Stimulated activated naive CD8-positive, alpha-beta T cell treated with anti-CD3 and anti-CD28 coated beads, Interleukin-15, Interleukin-2, amounts not matched to agents 100 ng/mL and 50 ng/mL, for 24 hours (primary cell): Measurements from ENCODE around the gene PSMD4.
A peak's percentile ranks its signal among the peaks of the same experiment; 100 is the strongest.

ENCODE experiments used
- H3K27ac Mint-ChIP-seq: one replicate; pipeline ENCODE4 v1.8.0; 2021; ENCODE audit warnings: mild to moderate bottlenecking, mixed read lengths
- H3K27me3 Mint-ChIP-seq: one replicate; pipeline ENCODE4 v1.8.0; 2021; ENCODE audit warnings: mixed read lengths
- H3K36me3 Mint-ChIP-seq: one replicate; pipeline ENCODE4 v1.8.0; 2021; ENCODE audit warnings: low read depth, mixed read lengths
- H3K4me1 Mint-ChIP-seq: one replicate; pipeline ENCODE4 v1.8.0; 2021; ENCODE audit warnings: low read depth, mixed read lengths
- H3K4me3 Mint-ChIP-seq: one replicate; pipeline ENCODE4 v1.8.0; 2021; ENCODE audit warnings: mild to moderate bottlenecking, mixed read lengths
- H3K9me3 Mint-ChIP-seq: one replicate; pipeline ENCODE4 v1.8.0; 2021; ENCODE audit warnings: mixed read lengths

The PSMD4 gene

DNA sequence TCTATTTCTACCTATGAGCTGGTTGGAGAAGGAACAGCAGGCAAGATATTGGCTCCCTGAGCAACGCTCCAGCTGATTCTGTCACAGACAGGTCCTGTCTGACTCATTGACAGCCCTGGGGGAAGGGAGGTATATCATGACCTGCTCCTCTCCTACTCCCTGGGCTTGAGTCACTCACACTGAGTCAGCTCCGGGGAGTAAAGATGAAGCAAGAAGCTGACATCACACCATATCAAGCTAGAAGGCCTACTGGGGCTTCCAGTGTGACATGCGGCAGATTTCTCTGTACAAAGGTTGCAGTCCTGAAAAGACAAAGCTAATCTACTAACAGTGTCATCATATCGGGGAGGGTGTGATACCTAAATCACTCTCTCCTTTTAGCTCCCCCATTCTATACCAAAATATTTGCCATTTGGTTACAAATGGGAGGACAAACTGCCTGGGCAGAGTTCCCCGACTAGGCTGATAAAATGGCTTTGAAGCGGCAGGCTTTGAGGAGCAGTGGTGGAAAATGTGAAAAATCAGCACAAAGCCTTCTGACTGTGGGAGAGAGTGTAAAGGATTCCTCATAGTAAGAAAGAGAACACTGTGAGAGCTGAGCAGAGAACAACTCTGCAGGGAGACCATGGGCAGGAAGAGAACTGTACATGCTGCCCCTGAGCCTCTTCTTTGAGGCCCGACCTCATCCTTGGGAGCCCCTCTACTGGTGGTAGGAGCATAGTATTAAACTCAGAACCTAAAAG lies 57.2 kb downstream of the PSMD4 start:
- H3K4me1 Mint-ChIP-seq, result peaks cover 41% of the 10 kb centered on the region
- no peaks in the 10 kb centered on the region for H3K9me3 Mint-ChIP-seq
- peak overlapping the region; percentile 38 for H3K4me3 Mint-ChIP-seq
- H3K27ac Mint-ChIP-seq, result peak overlapping the region; percentile 96
- peaks cover 59% of the 10 kb centered on the region for H3K36me3 Mint-ChIP-seq
- no peaks in the 10 kb centered on the region for H3K27me3 Mint-ChIP-seq

DNA sequence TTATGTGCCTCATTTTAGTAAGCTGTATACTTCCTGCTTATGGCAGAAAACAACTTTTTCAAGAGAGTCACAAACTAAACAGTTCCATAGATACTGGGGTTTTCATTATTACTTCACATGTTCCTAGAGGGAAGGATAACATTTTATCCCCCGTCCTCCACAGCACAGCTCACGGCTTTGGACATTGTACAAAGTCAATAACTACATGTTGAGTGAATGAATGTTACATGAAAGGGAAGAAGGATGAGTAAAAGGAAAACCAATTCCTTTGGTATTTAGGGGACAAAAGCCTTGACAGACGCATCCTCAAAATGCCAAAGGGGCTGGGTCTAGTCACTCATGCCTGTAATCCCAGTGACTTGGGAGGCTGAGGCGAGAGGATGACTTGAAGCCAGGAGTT lies 57.9 kb downstream of the PSMD4 start:
- Mint-ChIP-seq H3K4me1 (peaks cover 41% of the 10 kb centered on the region), H3K9me3 (no peaks in the 10 kb centered on the region), H3K4me3 (peak overlapping the region; percentile 38), H3K27ac (peak overlapping the region; percentile 96), H3K27me3 (no peaks in the 10 kb centered on the region), H3K36me3 (peaks cover 54% of the 10 kb centered on the region)

DNA sequence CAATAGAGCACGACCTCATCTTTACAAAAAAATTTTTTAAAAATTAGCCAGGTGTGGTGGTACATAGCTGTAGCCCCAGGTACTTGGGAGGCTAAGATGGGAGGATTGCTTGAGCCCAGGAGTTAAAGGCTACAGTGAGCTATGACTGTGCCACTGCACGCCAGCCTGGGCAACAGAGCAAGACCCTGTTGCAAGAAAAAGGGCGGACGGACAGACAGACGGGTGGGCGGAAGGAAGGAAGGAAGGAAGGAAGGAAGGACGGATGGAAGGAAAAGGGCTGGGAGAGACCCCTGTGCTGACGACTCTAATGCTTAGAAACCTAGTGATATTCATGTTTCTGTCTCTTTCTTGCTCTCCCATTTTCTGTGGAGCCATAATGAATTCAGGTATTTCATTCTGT lies 58.3 kb downstream of the PSMD4 start:
- no peak overlapping the region for H3K4me3 Mint-ChIP-seq
- H3K27ac Mint-ChIP-seq, result peak overlapping the region; percentile 96
- no peaks in the 10 kb centered on the region for H3K27me3 Mint-ChIP-seq
- H3K4me1 Mint-ChIP-seq, result peaks cover 41% of the 10 kb centered on the region
- H3K9me3 Mint-ChIP-seq, result no peaks in the 10 kb centered on the region
- peaks cover 57% of the 10 kb centered on the region for H3K36me3 Mint-ChIP-seq

DNA sequence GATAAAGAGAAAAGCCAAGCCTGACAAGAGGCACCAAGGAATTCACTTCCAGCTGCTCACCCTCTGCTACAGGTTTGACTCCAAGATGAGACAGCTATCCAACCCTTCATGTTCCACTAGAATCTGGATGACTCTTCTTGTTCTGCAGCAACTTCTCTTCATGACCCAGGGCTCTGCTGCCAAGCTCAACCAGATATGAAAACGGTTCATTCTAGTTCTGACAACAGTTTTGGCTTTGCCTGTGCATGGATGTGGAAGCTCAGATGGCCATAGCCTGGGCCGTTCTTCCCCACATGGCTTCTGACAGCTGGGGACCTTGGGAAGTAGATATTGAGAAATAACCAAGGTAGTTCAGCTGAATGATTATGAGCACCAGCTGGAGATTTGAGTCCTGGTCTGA lies 59.0 kb downstream of the PSMD4 start:
- peaks cover 41% of the 10 kb centered on the region for H3K4me1 Mint-ChIP-seq
- no peaks in the 10 kb centered on the region for H3K27me3 Mint-ChIP-seq
- H3K27ac Mint-ChIP-seq, result peak overlapping the region; percentile 68
- no peak overlapping the region for H3K4me3 Mint-ChIP-seq
- H3K9me3 Mint-ChIP-seq, result no peaks in the 10 kb centered on the region
- H3K36me3 Mint-ChIP-seq, result peaks cover 50% of the 10 kb centered on the region

DNA sequence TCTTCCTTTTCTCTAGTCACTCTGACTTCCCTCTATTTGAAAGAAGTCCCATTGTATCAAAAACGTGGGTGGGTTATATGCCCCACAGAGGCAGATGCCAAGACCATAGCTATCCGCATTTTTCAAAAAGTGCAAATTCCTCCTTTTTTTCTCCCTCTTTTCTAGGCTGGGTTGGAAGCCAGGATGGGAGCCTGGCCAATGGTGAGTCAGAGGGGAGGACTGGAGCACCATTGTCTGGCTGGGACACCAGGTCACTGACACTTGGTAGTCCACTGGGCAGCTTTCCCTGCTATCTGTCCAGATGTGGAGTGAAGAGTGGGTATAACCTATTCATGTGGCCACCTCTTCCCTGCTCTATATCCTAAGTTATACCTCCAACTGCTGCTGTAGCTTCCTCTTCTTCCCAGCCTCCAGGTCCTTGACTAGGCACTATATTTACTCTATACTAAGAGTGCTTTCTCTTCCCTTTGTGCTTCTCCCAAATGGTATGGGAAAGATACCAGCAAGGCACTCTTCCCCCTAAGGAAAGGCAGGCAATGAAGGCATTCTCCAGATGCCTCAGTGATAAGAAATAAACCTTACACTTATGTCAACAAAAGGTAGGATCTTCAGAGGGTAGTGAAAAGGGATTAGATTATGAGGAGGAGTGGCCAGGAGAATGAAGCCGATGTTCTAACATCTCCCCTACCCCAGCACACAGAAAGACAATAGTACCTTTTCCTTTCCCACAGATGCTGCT lies 59.8 kb downstream of the PSMD4 start:
- peaks cover 51% of the 10 kb centered on the region for H3K36me3 Mint-ChIP-seq
- peak overlapping the region; percentile 27 for H3K27ac Mint-ChIP-seq
- H3K9me3 Mint-ChIP-seq, result no peaks in the 10 kb centered on the region
- H3K27me3 Mint-ChIP-seq, result no peaks in the 10 kb centered on the region
- peaks cover 42% of the 10 kb centered on the region for H3K4me1 Mint-ChIP-seq
- no peak overlapping the region for H3K4me3 Mint-ChIP-seq

DNA sequence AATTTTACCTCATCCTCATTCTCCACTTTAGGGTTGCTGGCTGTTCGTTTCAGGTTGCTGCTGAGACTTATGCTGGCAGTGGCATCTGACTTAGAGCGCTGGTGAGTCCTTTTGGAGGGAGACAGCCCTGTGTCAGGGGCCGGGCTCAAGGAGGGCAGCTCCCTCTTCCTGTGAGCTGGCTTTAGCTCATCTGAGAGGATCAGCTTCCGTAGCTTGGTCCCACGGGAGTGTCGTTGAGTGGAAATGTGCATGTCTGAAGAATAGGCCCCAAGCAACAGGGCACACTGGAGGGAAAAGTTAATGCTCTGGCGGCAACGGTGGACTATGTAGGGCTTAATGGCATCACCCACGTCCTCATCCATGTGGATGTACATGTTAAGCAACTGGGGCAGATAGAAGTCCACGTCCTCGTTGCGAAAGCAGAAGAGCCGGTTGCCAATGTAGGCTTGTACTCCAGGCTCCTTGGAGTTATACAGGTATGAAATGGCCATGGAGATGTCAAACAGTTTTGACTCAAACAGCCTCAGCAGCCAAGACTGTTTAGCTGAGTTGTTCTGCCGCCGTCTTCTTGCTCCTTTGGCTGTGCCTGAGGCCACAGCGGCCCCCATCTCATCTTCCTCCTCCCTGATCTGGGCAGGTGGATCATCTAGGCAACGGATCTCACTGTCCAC lies 61.2 kb downstream of the PSMD4 start:
- no peaks in the 10 kb centered on the region for H3K9me3 Mint-ChIP-seq
- H3K4me3 Mint-ChIP-seq, result no peak overlapping the region
- peaks cover 55% of the 10 kb centered on the region for H3K36me3 Mint-ChIP-seq
- H3K27me3 Mint-ChIP-seq, result no peaks in the 10 kb centered on the region
- H3K27ac Mint-ChIP-seq, result no peak overlapping the region
- peaks cover 44% of the 10 kb centered on the region for H3K4me1 Mint-ChIP-seq
